Pancreas (tissue), 10 donors: ENCODE results near the gene HOXC5. TPM values are rescaled to one million over a fixed set of nuclear protein-coding genes. Genes with fewer than 3 reads are reported as not detected.

Experiments
- ATAC-seq, 4 donors: fragments of 200-7000 bp; cut with Tn5 transposase; one replicate each; pipeline versions ENCODE4 v1.8.0 to v1.9.1; 2020; ENCODE audit warnings: mild to moderate bottlenecking in 4 of 4, moderate library complexity in 4 of 4
- DNase-seq, 6 donors: peaks; one replicate each; pipeline ENCODE4 v3.0.0-alpha.2; 2020
- FAIRE-seq: peaks from 2 replicates; lab custom pipeline; 2012; peaks lifted over from hg19 to GRCh38; lab: Jason Lieb, UNC
- H3K27ac ChIP-seq, 4 donors: fragments of 200-600 bp; sonication (generic); 1 replicate in 3 of 4; 2 replicates in 1 of 4; pipeline versions ENCODE4 v1.5.0 to v1.8.0; 2020
- H3K27me3 ChIP-seq, 4 donors: fragments of 200-600 bp; one replicate each; pipeline ENCODE4 v1.8.0; 2021
- H3K36me3 ChIP-seq, 3 donors: fragments of 200-600 bp; sonication (generic) in 1 of 3; one replicate each; pipeline versions ENCODE4 v1.5.0 to v1.8.0; 2020 to 2021
- H3K4me1 ChIP-seq, 3 donors: fragments of 200-600 bp; one replicate each; pipeline ENCODE4 v1.8.0; 2021
- H3K4me3 ChIP-seq, 4 donors: fragments of 200-600 bp; sonication (generic) in 2 of 4; one replicate each; pipeline versions ENCODE4 v1.5.0 to v1.8.0; 2020 to 2021
- H3K9me3 ChIP-seq, 4 donors: fragments of 200-600 bp; one replicate each; pipeline ENCODE4 v1.8.0; 2021
- WGBS, 2 donors: extraction: QIAGEN DNeasy Blood & Tissue Kit; methylation state at CpG; one replicate each; pipeline ENCODE4 v1.1.7; 2013; 5-methylcytosine and 5-hydroxymethylcytosine counted together
- intact Hi-C, 3 donors: fragments of 100-400 bp; cut with DNase I; formaldehyde crosslinking; loops; one replicate each; pipeline versions ENCODE4 v1.11.1 to v1.14.2; 2022
- polyA plus RNA-seq, 2 donors: library from polyadenylated mRNA; stranded (reverse); fragments of 200-250 nt; gene quantifications; one replicate each; pipeline ENCODE4 v1.2.3, GENCODE V29; 2013
- total RNA-seq, 6 donors: library from RNA; stranded (reverse); fragmentation: NEBNext Ultra II Directional in 4 of 6; extraction: Animal tissue kit (Norgen Biotek cat#: 25700) in 4 of 6; gene quantifications; one replicate each; pipeline versions ENCODE4 v1.2.1 to v1.2.4, GENCODE V29; 2021 to 2023
- TF ChIP-seq, protein P1 (sequence below), 4 donors: fragments of 200-600 bp; sonication (generic) in 3 of 4; IDR thresholded peaks; one replicate each; pipeline versions ENCODE4 v1.5.0 to v1.8.0; 2021; ENCODE audit warnings: antibody characterized with exemption in 4 of 4
- donor health status: healthy with polysubstance abuse.
- donor health status: DM: no; HTN: no; CAD: no; lungs with moderate emphysema.
- donor health status: DM: no; HTN: no; CAD: no.
- donor health status: control.
- donor health status: control.
- donor health status: Bipolar disorder and iron deficiency.
- donor health status: DM: yes; HTN: yes; CAD: no.
- donor health status: DM: no; HTN: no; CAD: no.
- donor health status: DM: no; HTN: no; CAD: no.
- donor health status: DM: yes; HTN: yes; CAD: no.

Gene HOXC5
- total and polyA plus RNA-seq, 8 donors: not detected

DNA sequence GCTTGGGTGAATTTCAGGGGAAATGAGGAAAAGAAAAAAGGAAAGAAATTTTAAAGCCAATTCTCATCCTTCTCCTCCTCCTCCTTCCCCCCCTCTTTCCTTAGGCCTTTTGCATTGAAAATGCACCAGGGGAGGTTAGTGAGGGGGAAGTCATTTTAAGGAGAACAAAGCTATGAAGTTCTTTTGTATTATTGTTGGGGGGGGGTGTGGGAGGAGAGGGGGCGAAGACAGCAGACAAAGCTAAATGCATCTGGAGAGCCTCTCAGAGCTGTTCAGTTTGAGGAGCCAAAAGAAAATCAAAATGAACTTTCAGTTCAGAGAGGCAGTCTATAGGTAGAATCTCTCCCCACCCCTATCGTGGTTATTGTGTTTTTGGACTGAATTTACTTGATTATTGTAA lies 22.7 kb downstream of the HOXC5 start:
- DNase-seq: no peak
- Histone ChIP-seq H3K4me1 (no peaks in the 10 kb centered on the region), H3K27me3 (peaks cover 0 to 17% (median 0%) of the 10 kb centered on the region in 4 donors), H3K4me3 (no peak overlapping the region), H3K9me3 (no peaks in the 10 kb centered on the region), H3K27ac (no peak overlapping the region), H3K36me3 (no peaks in the 10 kb centered on the region)
- intact Hi-C loops: no loop called here
- TF ChIP-seq, protein P1, sequence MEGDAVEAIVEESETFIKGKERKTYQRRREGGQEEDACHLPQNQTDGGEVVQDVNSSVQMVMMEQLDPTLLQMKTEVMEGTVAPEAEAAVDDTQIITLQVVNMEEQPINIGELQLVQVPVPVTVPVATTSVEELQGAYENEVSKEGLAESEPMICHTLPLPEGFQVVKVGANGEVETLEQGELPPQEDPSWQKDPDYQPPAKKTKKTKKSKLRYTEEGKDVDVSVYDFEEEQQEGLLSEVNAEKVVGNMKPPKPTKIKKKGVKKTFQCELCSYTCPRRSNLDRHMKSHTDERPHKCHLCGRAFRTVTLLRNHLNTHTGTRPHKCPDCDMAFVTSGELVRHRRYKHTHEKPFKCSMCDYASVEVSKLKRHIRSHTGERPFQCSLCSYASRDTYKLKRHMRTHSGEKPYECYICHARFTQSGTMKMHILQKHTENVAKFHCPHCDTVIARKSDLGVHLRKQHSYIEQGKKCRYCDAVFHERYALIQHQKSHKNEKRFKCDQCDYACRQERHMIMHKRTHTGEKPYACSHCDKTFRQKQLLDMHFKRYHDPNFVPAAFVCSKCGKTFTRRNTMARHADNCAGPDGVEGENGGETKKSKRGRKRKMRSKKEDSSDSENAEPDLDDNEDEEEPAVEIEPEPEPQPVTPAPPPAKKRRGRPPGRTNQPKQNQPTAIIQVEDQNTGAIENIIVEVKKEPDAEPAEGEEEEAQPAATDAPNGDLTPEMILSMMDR (IDR thresholded peaks at IDR 0.05): no peak
- 79 to 92% methylated on average over 2 of the region's 2 CpGs for WGBS, 2 donors
- FAIRE-seq: no peak
- no peak for ATAC-seq

- intact Hi-C loops: no loop called here
Measured at GRCh38 chr12:54056110-54056509, 23.3 kb downstream of the HOXC5 start.

DNA sequence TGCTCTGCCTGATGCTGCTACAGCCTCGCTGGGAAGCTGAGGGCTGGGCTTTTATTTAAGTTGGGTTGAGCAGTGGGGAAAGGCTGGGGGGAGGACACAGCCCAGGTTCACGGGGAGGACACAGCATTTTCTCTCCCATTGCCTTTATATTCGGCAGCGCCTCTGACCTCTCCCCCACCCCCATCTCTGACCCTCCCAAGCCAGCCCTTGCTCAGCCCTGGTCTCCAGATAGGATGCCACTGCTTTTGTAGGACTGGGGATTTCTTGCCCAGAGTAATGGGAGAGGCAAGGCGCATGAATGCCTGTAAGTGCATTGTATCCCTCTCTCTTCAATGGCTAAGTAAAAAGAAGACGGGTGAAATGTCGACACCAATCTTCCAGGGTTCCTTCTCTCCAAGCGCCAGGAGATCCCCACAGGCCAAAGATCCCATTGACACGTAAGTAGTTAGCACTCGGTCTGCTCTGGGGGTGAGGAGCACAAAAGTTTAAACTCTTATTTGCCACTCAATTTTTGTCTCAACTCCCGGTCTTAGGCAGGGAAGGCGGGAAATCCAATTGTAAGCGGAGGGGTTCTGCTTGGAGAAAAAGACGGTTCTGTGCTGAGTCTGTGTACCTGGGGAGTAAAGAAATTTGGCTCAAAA lies 25.4 kb downstream of the HOXC5 start:
- no peak overlapping the region for H3K4me3 ChIP-seq
- H3K27ac ChIP-seq: no peak overlapping the region
- 57% methylated on average over 14 of the region's 14 CpGs for WGBS, 2 donors
- TF ChIP-seq, protein P1 (IDR thresholded peaks at IDR 0.05): no peak
- no peaks in the 10 kb centered on the region for H3K36me3 ChIP-seq
- peaks cover 0 to 8% (median 0%) of the 10 kb centered on the region in 4 donors for H3K27me3 ChIP-seq
- ATAC-seq: no peak
- FAIRE-seq: no peak
- no peaks in the 10 kb centered on the region for H3K4me1 ChIP-seq
- no peaks in the 10 kb centered on the region for H3K9me3 ChIP-seq
- intact Hi-C loops: no loop called here
- DNase-seq: no peak

More at GRCh38 chr12:54056110-54056509, 23.3 kb downstream of the HOXC5 start:
- Histone ChIP-seq H3K4me3 (no peak overlapping the region), H3K27me3 (peaks cover 0 to 17% (median 0%) of the 10 kb centered on the region in 4 donors), H3K27ac (no peak overlapping the region), H3K4me1 (no peaks in the 10 kb centered on the region), H3K9me3 (no peaks in the 10 kb centered on the region), H3K36me3 (no peaks in the 10 kb centered on the region)
- TF ChIP-seq, protein P1 (IDR thresholded peaks at IDR 0.05): no peak
- ATAC-seq: no peak
- DNase-seq: no peak
- FAIRE-seq: no peak

- 41 to 47% methylated on average over 7 of the region's 7 CpGs for WGBS, 2 donors
- intact Hi-C loops: no loop called here
- Histone ChIP-seq H3K9me3 (no peaks in the 10 kb centered on the region), H3K36me3 (no peaks in the 10 kb centered on the region), H3K4me3 (no peak overlapping the region), H3K27me3 (no peaks in the 10 kb centered on the region), H3K4me1 (no peaks in the 10 kb centered on the region), H3K27ac (no peak overlapping the region)
- no peak for DNase-seq
- FAIRE-seq: no peak
- TF ChIP-seq, protein P1 (IDR thresholded peaks at IDR 0.05): no peak
- ATAC-seq: no peak
Measured at GRCh38 chr12:54059668-54060067, 26.8 kb downstream of the HOXC5 start.

DNA sequence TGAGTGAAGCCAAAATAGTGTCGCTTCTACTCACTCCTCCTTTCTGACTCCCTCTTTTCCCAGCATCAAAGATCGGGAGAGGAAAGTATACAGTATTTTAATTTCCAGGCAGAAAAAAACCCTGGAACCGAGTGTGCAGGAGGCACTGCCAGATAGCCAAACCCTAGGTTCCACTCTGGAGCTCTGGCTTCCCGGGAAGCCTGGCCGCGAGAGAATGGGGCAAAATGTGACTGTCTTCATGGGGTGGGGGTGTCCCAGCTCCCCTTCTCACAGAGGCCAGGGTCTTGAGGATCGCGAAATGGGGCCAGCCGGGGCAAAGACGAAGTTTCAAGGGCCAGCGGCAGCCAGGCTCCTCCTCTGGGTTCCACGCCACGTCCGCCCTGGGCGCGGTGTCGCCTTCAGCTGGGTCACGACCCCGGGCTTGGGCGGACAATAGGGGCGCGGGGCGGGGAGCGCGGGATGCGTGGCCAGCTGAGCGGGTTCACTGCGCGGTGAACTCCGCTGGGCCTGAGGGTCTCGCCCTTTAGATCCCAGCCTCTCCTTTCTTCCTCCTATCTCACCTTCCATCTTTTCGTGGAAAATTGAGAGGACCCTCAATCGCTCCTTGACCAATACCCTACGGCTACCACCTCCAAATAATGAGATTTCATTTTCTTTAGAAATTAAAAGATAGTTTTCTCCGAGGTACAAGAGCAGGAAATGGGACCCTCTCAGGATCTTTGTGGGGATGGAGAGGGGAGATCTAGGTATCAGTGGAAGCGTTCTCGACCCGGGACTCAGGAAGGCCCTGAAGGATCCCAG lies 27.5 kb downstream of the HOXC5 start:
- H3K4me1 ChIP-seq: no peaks in the 10 kb centered on the region
- H3K36me3 ChIP-seq: no peaks in the 10 kb centered on the region
- intact Hi-C loops: no loop called here
- no peak for FAIRE-seq
- H3K27ac ChIP-seq: no peak overlapping the region
- TF ChIP-seq, protein P1 (IDR thresholded peaks at IDR 0.05): no peak
- H3K9me3 ChIP-seq: no peaks in the 10 kb centered on the region
- WGBS, 2 donors: 32 to 35% methylated on average over 38 of the region's 38 CpGs
- no peak for ATAC-seq
- H3K27me3 ChIP-seq: no peaks in the 10 kb centered on the region
- no peak for DNase-seq
- no peak overlapping the region for H3K4me3 ChIP-seq
